Testis (tissue), 2 donors: ENCODE results near the gene PPIG.

ENCODE experiments used
- POLR2A ChIP-seq: fragments of 450-650 bp; IDR thresholded peaks from one replicate; pipeline ENCODE4 v1.6.1; 2017; ENCODE audit warnings: antibody characterized with exemption, mild to moderate bottlenecking, moderate library complexity
- TF ChIP-seq, protein P1 (sequence below), 3 experiments: fragments of 450-650 bp in 2 of 3; fragments of 200-600 bp in 1 of 3; sonication (generic) in 1 of 3; IDR thresholded peaks; one replicate each; pipeline ENCODE4 v1.5.1; 2016 to 2019; ENCODE audit warnings: antibody characterized with exemption in 3 of 3, mild to moderate bottlenecking in 2 of 3, moderate library complexity in 1 of 3

GRCh38 chr2:169653636-169654035 lies 69.5 kb downstream of the PPIG start:
- TF ChIP-seq, protein P1, sequence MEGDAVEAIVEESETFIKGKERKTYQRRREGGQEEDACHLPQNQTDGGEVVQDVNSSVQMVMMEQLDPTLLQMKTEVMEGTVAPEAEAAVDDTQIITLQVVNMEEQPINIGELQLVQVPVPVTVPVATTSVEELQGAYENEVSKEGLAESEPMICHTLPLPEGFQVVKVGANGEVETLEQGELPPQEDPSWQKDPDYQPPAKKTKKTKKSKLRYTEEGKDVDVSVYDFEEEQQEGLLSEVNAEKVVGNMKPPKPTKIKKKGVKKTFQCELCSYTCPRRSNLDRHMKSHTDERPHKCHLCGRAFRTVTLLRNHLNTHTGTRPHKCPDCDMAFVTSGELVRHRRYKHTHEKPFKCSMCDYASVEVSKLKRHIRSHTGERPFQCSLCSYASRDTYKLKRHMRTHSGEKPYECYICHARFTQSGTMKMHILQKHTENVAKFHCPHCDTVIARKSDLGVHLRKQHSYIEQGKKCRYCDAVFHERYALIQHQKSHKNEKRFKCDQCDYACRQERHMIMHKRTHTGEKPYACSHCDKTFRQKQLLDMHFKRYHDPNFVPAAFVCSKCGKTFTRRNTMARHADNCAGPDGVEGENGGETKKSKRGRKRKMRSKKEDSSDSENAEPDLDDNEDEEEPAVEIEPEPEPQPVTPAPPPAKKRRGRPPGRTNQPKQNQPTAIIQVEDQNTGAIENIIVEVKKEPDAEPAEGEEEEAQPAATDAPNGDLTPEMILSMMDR (IDR thresholded peaks at IDR 0.05): no peak
- TF ChIP-seq POLR2A: no peak
